GM21367 (cell line): Measurements from ENCODE around the gene TGOLN2.

Experiments used
- ATAC-seq: cut with Tn5 transposase; IDR thresholded peaks from one replicate; pipeline ENCODE4 v1.9.1; 2021; ENCODE audit not compliant: unreplicated experiment

TGOLN2 gene

GRCh38 chr2:85269959-85270358 lies 57.8 kb downstream of the TGOLN2 start:
- ATAC-seq: no peak
